AG09309 (cell line): ENCODE measurements around the gene ZDHHC11B.

Experiments
- DNase-seq: peaks from one replicate; pipeline ENCODE4 v3.0.0-alpha.2; 2010; ENCODE audit warnings: low read depth
- H3K4me3 ChIP-seq: 2 replicates; pipeline ENCODE4 v1.5.1; 2011; ENCODE audit warnings: mild to moderate bottlenecking, low read depth, low read length, moderate library complexity; ENCODE audit not compliant: control insufficient read depth
- CTCF ChIP-seq: IDR thresholded peaks from 2 replicates; pipeline ENCODE4 v1.5.1; 2011; ENCODE audit warnings: mild to moderate bottlenecking, low read depth, low read length, inconsistent platforms; ENCODE audit not compliant: insufficient read depth, control insufficient read depth; ENCODE audit errors: missing control alignments

The ZDHHC11B gene

GRCh38 chr5:668283-668995, 116.1 kb downstream of the ZDHHC11B start:
- TF ChIP-seq CTCF, result no peak
- no peak overlapping the region for H3K4me3 ChIP-seq
- no peak for DNase-seq

DNA sequence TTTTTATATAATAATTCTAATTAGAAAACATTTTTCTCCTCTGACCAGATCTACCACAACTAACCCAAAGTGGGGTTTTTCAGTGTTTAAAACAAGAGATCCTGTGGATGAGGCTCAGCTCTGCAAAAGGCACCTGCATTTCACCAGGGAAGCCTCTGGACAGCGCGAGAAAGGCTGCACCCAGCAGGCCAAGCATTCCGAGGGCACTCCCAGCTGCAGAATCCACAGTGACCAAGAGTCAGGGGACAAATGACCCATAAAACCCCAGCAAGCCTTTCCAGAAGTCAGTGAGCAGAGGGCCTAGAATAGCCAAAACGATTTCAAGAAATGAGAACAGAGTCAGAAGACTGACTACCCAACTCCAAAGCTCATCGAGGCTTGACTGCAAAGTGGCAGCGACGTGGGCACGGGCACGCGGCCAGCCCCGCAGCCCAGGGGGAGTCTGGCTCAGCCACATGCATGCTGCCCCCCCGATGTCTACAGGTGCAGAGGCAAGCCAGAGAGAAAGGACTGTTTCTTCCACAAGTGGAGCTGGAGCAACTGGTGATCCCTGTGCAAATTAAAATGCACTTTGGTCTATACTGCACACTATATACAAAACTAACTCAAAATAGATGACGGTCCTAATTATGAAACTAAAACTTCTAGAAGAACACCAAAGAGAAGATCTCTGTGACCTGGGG, 117.6 kb downstream of the ZDHHC11B start:
- no peak for TF ChIP-seq CTCF
- no peak for DNase-seq

DNA sequence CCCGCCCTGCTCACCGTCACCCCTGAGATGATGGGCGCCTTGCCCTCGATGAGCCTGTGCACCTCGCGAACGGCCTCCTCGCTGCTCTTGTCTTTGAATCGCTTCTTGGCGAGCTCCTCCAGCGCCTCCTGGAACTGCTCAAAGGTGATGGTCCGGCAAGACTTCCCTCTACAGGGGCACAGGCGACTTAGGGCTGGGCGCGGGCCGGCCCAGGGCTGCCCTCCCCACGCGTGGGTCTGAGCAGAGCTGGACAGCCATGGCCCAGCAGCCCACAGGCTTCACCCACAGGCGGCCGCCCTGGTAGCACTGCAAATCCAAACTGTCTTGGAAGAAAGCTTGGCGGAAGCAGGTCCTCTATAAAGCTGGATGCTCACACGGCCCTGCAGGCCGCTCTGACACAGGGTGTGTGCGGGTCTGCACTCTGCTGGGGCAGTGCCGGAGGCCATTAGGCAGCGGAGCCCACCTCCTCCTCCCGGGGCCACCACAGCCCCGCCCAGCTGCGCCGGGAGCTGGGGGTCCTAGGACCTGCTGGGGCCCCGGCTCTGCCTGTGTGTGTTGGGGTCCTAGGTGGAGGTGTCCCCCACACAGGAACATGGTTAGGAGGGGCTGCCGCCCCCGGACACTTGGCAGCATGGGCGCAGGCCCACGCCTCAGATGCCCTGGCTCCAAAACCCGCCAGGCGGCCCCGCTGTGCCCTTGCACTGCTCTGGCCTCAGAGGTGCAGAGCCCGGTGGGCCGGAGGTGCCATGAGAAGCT, 118.4 kb downstream of the ZDHHC11B start:
- no peak overlapping the region for H3K4me3 ChIP-seq
- TF ChIP-seq CTCF, result no peak
- DNase-seq, result no peak

More for the DNA sequence above, 117.6 kb downstream of the ZDHHC11B start:
- H3K4me3 ChIP-seq, result no peak overlapping the region

DNA sequence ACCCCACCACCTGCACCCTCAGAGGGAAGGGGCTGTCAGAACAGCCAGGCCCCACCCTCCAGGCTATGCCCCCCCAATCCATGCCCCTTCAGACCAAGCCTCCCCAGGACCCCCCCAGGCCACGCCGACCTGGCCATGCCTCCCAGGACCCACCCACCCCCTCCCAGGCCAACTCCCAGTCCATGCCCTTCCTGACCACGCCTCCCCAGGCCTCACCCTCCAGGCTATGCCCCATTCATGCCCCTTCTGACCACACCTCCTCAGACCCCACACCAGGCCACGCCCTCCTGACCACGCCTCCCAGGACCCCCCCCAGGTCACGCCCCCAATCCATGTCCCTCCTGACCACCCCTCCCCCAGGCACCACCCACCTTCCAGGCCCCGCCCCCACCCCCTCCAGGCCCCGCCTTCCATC, 119.0 kb downstream of the ZDHHC11B start:
- DNase-seq, result no peak
- H3K4me3 ChIP-seq, result no peak overlapping the region
- no peak for TF ChIP-seq CTCF

DNA sequence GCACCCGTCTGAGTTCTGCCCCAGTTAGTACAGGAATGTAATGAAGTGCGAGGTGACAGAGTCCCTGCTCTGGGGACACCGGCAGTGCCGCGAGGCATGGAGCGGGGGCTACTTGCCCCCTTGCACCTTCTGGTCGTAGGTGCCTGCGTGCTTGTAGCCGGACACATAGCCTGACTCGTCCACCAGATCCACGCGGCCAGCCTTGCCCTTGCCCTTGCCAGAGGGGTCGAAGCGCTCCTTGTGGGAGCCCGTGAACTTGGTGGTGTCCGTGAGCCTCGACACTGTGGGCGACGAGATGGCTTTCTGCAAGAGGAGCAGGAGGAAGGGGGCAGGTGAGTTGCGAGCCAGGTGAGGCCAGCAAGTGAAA, 119.6 kb downstream of the ZDHHC11B start:
- DNase-seq, result no peak
- H3K4me3 ChIP-seq, result no peak overlapping the region
- TF ChIP-seq CTCF, result no peak

GRCh38 chr5:664343-664993, 120.1 kb downstream of the ZDHHC11B start:
- no peak for DNase-seq
- no peak for TF ChIP-seq CTCF
- H3K4me3 ChIP-seq, result no peak overlapping the region
